Jurkat, Clone E6-1 (cell line): ENCODE results near the gene UGT8.

Experiments
- DNase-seq: peaks from one replicate; pipeline ENCODE4 v3.0.0-alpha.2; 2011; ENCODE audit warnings: low read depth, low spot score
- H3K4me3 ChIP-seq: 2 replicates; pipeline ENCODE4 v1.5.1; 2011; ENCODE audit warnings: mild to moderate bottlenecking, low read length, control low read depth, moderate library complexity

UGT8 gene

GRCh38 chr4:114674080-114674479 lies 75.5 kb downstream of the UGT8 start:
- no peak for DNase-seq
- no peak overlapping the region for H3K4me3 ChIP-seq

- DNase-seq, result no peak
Observed at GRCh38 chr4:114677346-114677979, 78.9 kb downstream of the UGT8 start.

GRCh38 chr4:114684462-114684861 lies 85.9 kb downstream of the UGT8 start:
- DNase-seq, result no peak
- no peak overlapping the region for H3K4me3 ChIP-seq

More at GRCh38 chr4:114677346-114677979, 78.9 kb downstream of the UGT8 start:
- no peak overlapping the region for H3K4me3 ChIP-seq

GRCh38 chr4:114688059-114688458 lies 89.5 kb downstream of the UGT8 start:
- no peak overlapping the region for H3K4me3 ChIP-seq
- DNase-seq, result no peak

GRCh38 chr4:114690571-114690970 lies 92.0 kb downstream of the UGT8 start:
- no peak overlapping the region for H3K4me3 ChIP-seq

GRCh38 chr4:114691865-114692264 lies 93.3 kb downstream of the UGT8 start:
- no peak overlapping the region for H3K4me3 ChIP-seq
- DNase-seq, result no peak

More at GRCh38 chr4:114690571-114690970, 92.0 kb downstream of the UGT8 start:
- no peak for DNase-seq

GRCh38 chr4:114692958-114693357 lies 94.4 kb downstream of the UGT8 start:
- DNase-seq, result no peak
- H3K4me3 ChIP-seq, result no peak overlapping the region

GRCh38 chr4:114694770-114695169 lies 96.2 kb downstream of the UGT8 start:
- H3K4me3 ChIP-seq, result no peak overlapping the region
- peak; percentile 23 for DNase-seq

- no peak for DNase-seq
- no peak overlapping the region for H3K4me3 ChIP-seq
Observed at GRCh38 chr4:114698231-114698630, 99.6 kb downstream of the UGT8 start.

- no peak overlapping the region for H3K4me3 ChIP-seq
Observed at GRCh38 chr4:114701491-114701890, 102.9 kb downstream of the UGT8 start.

GRCh38 chr4:114717432-114717831 lies 118.8 kb downstream of the UGT8 start:
- no peak overlapping the region for H3K4me3 ChIP-seq

More at GRCh38 chr4:114701491-114701890, 102.9 kb downstream of the UGT8 start:
- no peak for DNase-seq

GRCh38 chr4:114725066-114725465 lies 126.5 kb downstream of the UGT8 start:
- H3K4me3 ChIP-seq, result no peak overlapping the region
- DNase-seq, result no peak

More at GRCh38 chr4:114717432-114717831, 118.8 kb downstream of the UGT8 start:
- no peak for DNase-seq

- no peak overlapping the region for H3K4me3 ChIP-seq
- DNase-seq, result no peak
Observed at GRCh38 chr4:114727461-114727860, 128.9 kb downstream of the UGT8 start.
